DOHH2 (cell line): Measurements from ENCODE around the gene UGT1A3.

Experiments
- H3F3A ChIP-seq: fragments of 200-600 bp; sonication (generic), shearing (Covaris generic); 2 replicates; pipeline ENCODE4 v1.6.0; 2016; ENCODE audit warnings: antibody characterized with exemption, mild to moderate bottlenecking; ENCODE audit not compliant: control insufficient read depth, insufficient read depth
- H3K27ac ChIP-seq: fragments of 200-600 bp; sonication (generic); 2 replicates; pipeline ENCODE4 v1.5.1; 2014; ENCODE audit warnings: low read depth, mild to moderate bottlenecking, low read length, moderate library complexity
- H3K27me3 ChIP-seq: fragments of 200-600 bp; sonication (generic); 2 replicates; pipeline ENCODE4 v1.6.1; 2014; ENCODE audit warnings: mild to moderate bottlenecking, low read length, mixed read lengths; ENCODE audit not compliant: control insufficient read depth
- H3K36me3 ChIP-seq: fragments of 200-600 bp; sonication (generic); 2 replicates; pipeline ENCODE4 v1.6.1; 2014; ENCODE audit warnings: mild to moderate bottlenecking, low read length, moderate library complexity, mixed read lengths; ENCODE audit not compliant: control insufficient read depth
- H3K4me1 ChIP-seq: fragments of 200-600 bp; sonication (generic); 2 replicates; pipeline ENCODE4 v1.6.1; 2014; ENCODE audit warnings: mild to moderate bottlenecking, low read length, mixed read lengths; ENCODE audit not compliant: control insufficient read depth
- H3K4me2 ChIP-seq: fragments of 200-600 bp; sonication (generic); 2 replicates; pipeline ENCODE4 v1.6.0; 2014; ENCODE audit warnings: mild to moderate bottlenecking, low read length, moderate library complexity
- H3K4me3 ChIP-seq: fragments of 200-600 bp; sonication (generic); 2 replicates; pipeline ENCODE4 v1.5.1; 2014; ENCODE audit warnings: mild to moderate bottlenecking, low read length, mixed read lengths
- H3K79me2 ChIP-seq: fragments of 200-600 bp; sonication (generic); 2 replicates; pipeline ENCODE4 v1.6.1; 2014; ENCODE audit warnings: mild to moderate bottlenecking, low read length, mixed read lengths; ENCODE audit not compliant: control insufficient read depth
- H3K9me2 ChIP-seq: fragments of 200-600 bp; sonication (generic); replicated peaks from 2 replicates; pipeline ENCODE4 v1.6.1; 2014; ENCODE audit warnings: mild to moderate bottlenecking, low read length, mixed read lengths; ENCODE audit not compliant: control insufficient read depth
- H3K9me3 ChIP-seq: fragments of 200-600 bp; sonication (generic); 2 replicates; pipeline ENCODE4 v1.6.1; 2014; ENCODE audit warnings: antibody characterized with exemption, low read length, mixed read lengths; ENCODE audit not compliant: control insufficient read depth, insufficient read depth
- H4K20me1 ChIP-seq: fragments of 200-600 bp; sonication (generic); 2 replicates; pipeline ENCODE4 v1.6.0; 2014; ENCODE audit warnings: low read depth, mild to moderate bottlenecking, antibody characterized with exemption, low read length, moderate library complexity; ENCODE audit not compliant: control insufficient read depth, insufficient read depth
- EZH2phosphoT487 ChIP-seq: fragments of 200-600 bp; sonication (generic); IDR thresholded peaks from 2 replicates; pipeline ENCODE4 v1.6.1; 2017; ENCODE audit warnings: borderline replicate concordance, mild to moderate bottlenecking, antibody characterized with exemption, low read length, moderate library complexity, mixed read lengths
- TF ChIP-seq, protein P1 (sequence below): fragments of 200-600 bp; sonication (generic); IDR thresholded peaks from one replicate; pipeline ENCODE4 v1.5.1; 2014; ENCODE audit warnings: antibody characterized with exemption, mild to moderate bottlenecking, low read depth, low read length; ENCODE audit not compliant: poor library complexity, severe bottlenecking

UGT1A3 gene

GRCh38 chr2:233688341-233688740 lies 40.5 kb upstream of the UGT1A3 start:
- Histone ChIP-seq H3K4me3 (no peak overlapping the region), H3K27ac (no peak overlapping the region), H3K79me2 (no peaks in the 10 kb centered on the region), H3K36me3 (no peaks in the 10 kb centered on the region), H3F3A (no peaks in the 10 kb centered on the region), H4K20me1 (no peaks in the 10 kb centered on the region), H3K4me2 (no peak overlapping the region), H3K4me1 (no peaks in the 10 kb centered on the region), H3K27me3 (peaks cover 9% of the 10 kb centered on the region), H3K9me2 (no peaks in the 10 kb centered on the region), H3K9me3 (no peaks in the 10 kb centered on the region)
- TF ChIP-seq EZH2phosphoT487 = no peak
- TF ChIP-seq, protein P1, sequence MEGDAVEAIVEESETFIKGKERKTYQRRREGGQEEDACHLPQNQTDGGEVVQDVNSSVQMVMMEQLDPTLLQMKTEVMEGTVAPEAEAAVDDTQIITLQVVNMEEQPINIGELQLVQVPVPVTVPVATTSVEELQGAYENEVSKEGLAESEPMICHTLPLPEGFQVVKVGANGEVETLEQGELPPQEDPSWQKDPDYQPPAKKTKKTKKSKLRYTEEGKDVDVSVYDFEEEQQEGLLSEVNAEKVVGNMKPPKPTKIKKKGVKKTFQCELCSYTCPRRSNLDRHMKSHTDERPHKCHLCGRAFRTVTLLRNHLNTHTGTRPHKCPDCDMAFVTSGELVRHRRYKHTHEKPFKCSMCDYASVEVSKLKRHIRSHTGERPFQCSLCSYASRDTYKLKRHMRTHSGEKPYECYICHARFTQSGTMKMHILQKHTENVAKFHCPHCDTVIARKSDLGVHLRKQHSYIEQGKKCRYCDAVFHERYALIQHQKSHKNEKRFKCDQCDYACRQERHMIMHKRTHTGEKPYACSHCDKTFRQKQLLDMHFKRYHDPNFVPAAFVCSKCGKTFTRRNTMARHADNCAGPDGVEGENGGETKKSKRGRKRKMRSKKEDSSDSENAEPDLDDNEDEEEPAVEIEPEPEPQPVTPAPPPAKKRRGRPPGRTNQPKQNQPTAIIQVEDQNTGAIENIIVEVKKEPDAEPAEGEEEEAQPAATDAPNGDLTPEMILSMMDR = no peak

DNA sequence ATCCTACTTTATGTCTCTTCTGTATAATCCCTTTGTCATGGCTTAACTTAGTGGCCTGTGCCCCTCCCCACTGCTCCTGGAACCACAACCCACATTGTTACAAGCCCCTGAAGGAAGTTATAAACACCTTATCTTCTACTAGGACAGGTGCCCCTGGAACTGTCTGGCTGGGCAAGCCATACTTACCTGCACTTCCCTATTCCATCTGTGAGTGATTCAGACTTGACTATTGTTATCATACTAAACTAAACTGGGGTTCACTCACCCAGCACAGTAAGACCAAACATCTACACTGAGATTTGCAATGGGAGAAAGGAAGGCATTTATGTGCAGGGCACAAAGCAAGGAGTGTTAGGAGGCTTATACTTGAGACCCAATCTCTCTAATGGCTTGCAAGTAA lies 39.8 kb upstream of the UGT1A3 start:
- Histone ChIP-seq H3K27ac (no peak overlapping the region), H3K4me1 (no peaks in the 10 kb centered on the region), H3K9me3 (no peaks in the 10 kb centered on the region), H3K9me2 (no peaks in the 10 kb centered on the region), H3K27me3 (peaks cover 9% of the 10 kb centered on the region), H3K79me2 (no peaks in the 10 kb centered on the region), H4K20me1 (no peaks in the 10 kb centered on the region), H3K4me3 (no peak overlapping the region), H3F3A (no peaks in the 10 kb centered on the region), H3K4me2 (no peak overlapping the region), H3K36me3 (no peaks in the 10 kb centered on the region)
- TF ChIP-seq, protein P1 = no peak
- no peak for TF ChIP-seq EZH2phosphoT487

- Histone ChIP-seq H4K20me1 (no peaks in the 10 kb centered on the region), H3K9me2 (no peaks in the 10 kb centered on the region), H3K4me3 (no peak overlapping the region), H3K4me1 (no peaks in the 10 kb centered on the region), H3K27me3 (peaks cover 9% of the 10 kb centered on the region), H3K9me3 (no peaks in the 10 kb centered on the region), H3K4me2 (no peak overlapping the region), H3K79me2 (no peaks in the 10 kb centered on the region), H3K27ac (no peak overlapping the region), H3F3A (no peaks in the 10 kb centered on the region), H3K36me3 (no peaks in the 10 kb centered on the region)
- TF ChIP-seq, protein P1 = no peak
- TF ChIP-seq EZH2phosphoT487 = no peak
Measured at GRCh38 chr2:233689501-233689900, 39.3 kb upstream of the UGT1A3 start.

DNA sequence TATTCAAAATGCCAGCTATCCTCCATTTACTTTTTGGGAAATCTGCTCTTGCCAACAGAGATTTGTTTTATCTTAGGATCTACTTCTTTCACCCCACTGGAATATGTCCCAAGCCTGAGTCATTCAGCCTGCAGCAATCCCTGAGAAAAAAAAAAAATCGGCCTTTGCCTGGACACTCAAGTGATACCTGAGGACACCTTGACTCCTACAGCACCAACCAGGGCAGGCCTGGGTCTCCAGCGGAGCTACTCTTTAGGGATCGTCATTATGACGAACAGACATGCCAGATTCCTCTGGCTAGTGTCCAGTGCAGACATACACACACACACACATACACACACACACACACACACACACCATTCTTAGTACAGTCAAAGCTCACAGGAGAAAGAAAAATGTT lies 38.4 kb upstream of the UGT1A3 start:
- H3K4me3 ChIP-seq = no peak overlapping the region
- no peak for TF ChIP-seq EZH2phosphoT487
- TF ChIP-seq, protein P1 = no peak
- no peaks in the 10 kb centered on the region for H3K79me2 ChIP-seq
- H3K4me2 ChIP-seq = no peak overlapping the region
- H3K36me3 ChIP-seq = no peaks in the 10 kb centered on the region
- H3K9me2 ChIP-seq = no peaks in the 10 kb centered on the region
- H3F3A ChIP-seq = no peaks in the 10 kb centered on the region
- H3K9me3 ChIP-seq = no peaks in the 10 kb centered on the region
- no peaks in the 10 kb centered on the region for H4K20me1 ChIP-seq
- no peak overlapping the region for H3K27ac ChIP-seq
- H3K27me3 ChIP-seq = peaks cover 9% of the 10 kb centered on the region
- no peaks in the 10 kb centered on the region for H3K4me1 ChIP-seq
